Uterus (tissue), 2 donors: ENCODE measurements around the gene DOCK4.

Experiments used
- CTCF ChIP-seq, 4 experiments: fragments of 200-600 bp in 2 of 4; fragments of 450-650 bp in 2 of 4; sonication (generic) in 2 of 4; IDR thresholded peaks; one replicate each; pipeline ENCODE4 v1.5.1; 2016 to 2019; ENCODE audit warnings: antibody characterized with exemption in 4 of 4, mild to moderate bottlenecking in 2 of 4, moderate library complexity in 1 of 4
- POLR2A ChIP-seq, 2 donors: fragments of 450-650 bp; IDR thresholded peaks; one replicate each; pipeline ENCODE4 v1.6.1; 2016; ENCODE audit warnings: antibody characterized with exemption in 2 of 2, mild to moderate bottlenecking in 1 of 2, moderate library complexity in 1 of 2

- TF ChIP-seq CTCF (IDR thresholded peaks at IDR 0.05) (no peak), POLR2A (IDR thresholded peaks at IDR 0.05) (no peak)
Measured at GRCh38 chr7:111975346-111975745, 230.9 kb downstream of the DOCK4 start.
